Liver (tissue), 3 donors: ENCODE data around the gene HS3ST3B1.

Source experiments
- CTCF ChIP-seq: fragments of 150-350 bp; IDR thresholded peaks from 2 replicates; pipeline ENCODE4 v1.5.1; 2017; ENCODE audit warnings: improper control_type of control experiment, low read depth, low read length; ENCODE audit not compliant: missing input control
- REST ChIP-seq: IDR thresholded peaks from 2 replicates; pipeline ENCODE4 v1.6.1; 2016; ENCODE audit warnings: antibody characterized with exemption, mild to moderate bottlenecking
- TAF1 ChIP-seq: conservative IDR thresholded peaks from 2 replicates; pipeline ENCODE4 v1.6.1; 2016; ENCODE audit warnings: antibody characterized with exemption, mild to moderate bottlenecking
- donor health status: healthy.
- donor health status: healthy.

GRCh38 chr17:14389681-14390080 is 88.8 kb downstream of the HS3ST3B1 start:
- no peak for TF ChIP-seq CTCF
- no peak for TF ChIP-seq TAF1
- no peak for TF ChIP-seq REST
